PC-9 (cell line): ENCODE results near the gene TRAPPC6A. TPM values are rescaled to one million over a fixed set of nuclear protein-coding genes. Genes with fewer than 3 reads are reported as not detected.

ENCODE experiments used
- BruUV-seq: library from RNA; stranded (reverse); fragments of 400-500 nt; replicated peaks from 2 replicates; lab custom pipeline; 2021; lab: Mats Ljungman, UMichigan
- CTCF ChIA-PET: fragments of 300-600 bp; sonication (Branson Sonifier 250); formaldehyde crosslinking; loops from one replicate; lab custom pipeline; 2022; ENCODE audit warnings: antibody characterized with exemption; lab: Charles Lee
- POLR2A ChIA-PET: fragments of 300-600 bp; sonication (Branson Sonifier 250); formaldehyde crosslinking; loops from one replicate; lab custom pipeline; 2022; ENCODE audit warnings: antibody characterized with exemption; ENCODE audit not compliant: unreplicated experiment; lab: Charles Lee
- DNase-seq, 2 experiments: peaks; one replicate each; pipeline versions ENCODE4 v3.0.0 to v3.0.0-alpha.2; 2015 to 2022; ENCODE audit warnings: mixed read lengths in 1 of 2
- H2AFZ ChIP-seq: fragments of 200-600 bp; sonication (generic); 2 replicates; pipeline ENCODE4 v1.8.1; 2017; ENCODE audit warnings: antibody characterized with exemption
- H3F3A ChIP-seq: fragments of 200-600 bp; sonication (generic); 2 replicates; pipeline ENCODE4 v1.8.1; 2017; ENCODE audit warnings: antibody characterized with exemption, mild to moderate bottlenecking, low read depth; ENCODE audit not compliant: insufficient read depth
- H3K27ac ChIP-seq: fragments of 200-600 bp; sonication (generic); 2 replicates; pipeline ENCODE4 v1.6.1; 2016; ENCODE audit warnings: mixed run types
- H3K27me3 ChIP-seq: fragments of 200-600 bp; sonication (generic); 2 replicates; pipeline ENCODE4 v1.6.1; 2016; ENCODE audit warnings: low read depth, mixed run types; ENCODE audit not compliant: insufficient read depth
- H3K36me3 ChIP-seq: fragments of 200-600 bp; sonication (generic); 2 replicates; pipeline ENCODE4 v1.6.1; 2016; ENCODE audit warnings: low read depth, mixed run types
- H3K4me1 ChIP-seq: fragments of 200-600 bp; sonication (generic); replicated peaks from 2 replicates; pipeline ENCODE4 v1.6.1; 2016; ENCODE audit warnings: mixed run types; ENCODE audit not compliant: insufficient read depth
- H3K4me2 ChIP-seq: fragments of 200-600 bp; sonication (generic); 2 replicates; pipeline ENCODE4 v1.6.1; 2017; ENCODE audit warnings: mixed run types
- H3K4me3 ChIP-seq: fragments of 200-600 bp; sonication (generic); 2 replicates; pipeline ENCODE4 v1.6.1; 2016; ENCODE audit warnings: mixed run types
- H3K79me2 ChIP-seq: fragments of 200-600 bp; sonication (generic); 2 replicates; pipeline ENCODE4 v1.6.1; 2017; ENCODE audit warnings: low read depth, mixed run types
- H3K9me2 ChIP-seq: fragments of 200-600 bp; sonication (generic); 2 replicates; pipeline ENCODE4 v1.8.1; 2017; ENCODE audit warnings: mild to moderate bottlenecking; ENCODE audit not compliant: insufficient read depth
- H3K9me3 ChIP-seq: fragments of 200-600 bp; sonication (generic); 2 replicates; pipeline ENCODE4 v1.8.1; 2016; ENCODE audit warnings: low read depth; ENCODE audit not compliant: insufficient read depth
- H4K20me1 ChIP-seq: fragments of 200-600 bp; sonication (generic); 2 replicates; pipeline ENCODE4 v1.8.1; 2017; ENCODE audit not compliant: insufficient read depth
- CTCF ChIP-seq: fragments of 200-600 bp; sonication (generic); conservative IDR thresholded peaks from 2 replicates; pipeline ENCODE4 v1.6.1; 2017; ENCODE audit warnings: mixed run types, antibody characterized with exemption, mild to moderate bottlenecking, moderate library complexity
- EZH2 ChIP-seq: fragments of 200-600 bp; sonication (generic); IDR thresholded peaks from 2 replicates; pipeline ENCODE4 v1.8.0; 2017; ENCODE audit warnings: antibody characterized with exemption, low read depth
- intact Hi-C: fragments of 100-400 bp; cut with micrococcal nuclease; formaldehyde crosslinking; loops from one replicate; pipeline ENCODE4 v1.10.0; 2022; ENCODE audit not compliant: unreplicated experiment
- total RNA-seq: library from RNA; stranded (reverse); gene quantifications from 2 replicates; pipeline ENCODE4 v1.2.3, GENCODE V29; 2021

TRAPPC6A gene
- total RNA-seq, 1 experiment from 2014 or later = 61.6 TPM

GRCh38 chr19:45217957-45218334, 39.9 kb upstream of the TRAPPC6A start:
- Histone ChIP-seq H3K4me3 (no peak overlapping the region), H3K4me2 (no peak overlapping the region), H3K79me2 (no peaks in the 10 kb centered on the region), H2AFZ (no peak overlapping the region), H3K4me1 (no peaks in the 10 kb centered on the region), H3K27me3 (peaks cover 15% of the 10 kb centered on the region), H3K9me3 (no peaks in the 10 kb centered on the region), H3K9me2 (no peaks in the 10 kb centered on the region), H3F3A (peaks cover 7% of the 10 kb centered on the region; the same call in 1 of the 2 replicates), H3K27ac (no peak overlapping the region), H3K36me3 (no peaks in the 10 kb centered on the region), H4K20me1 (no peaks in the 10 kb centered on the region)
- BruUV-seq = no TSS peak
- ChIA-PET CTCF (no interaction called here), POLR2A (no interaction called here)
- intact Hi-C loops = no loop called here
- DNase-seq = no peak
- no peak for TF ChIP-seq CTCF
- no peak for TF ChIP-seq EZH2

GRCh38 chr19:45217193-45217956, 39.3 kb upstream of the TRAPPC6A start:
- Histone ChIP-seq H3K79me2 (no peaks in the 10 kb centered on the region), H3K9me3 (no peaks in the 10 kb centered on the region), H4K20me1 (no peaks in the 10 kb centered on the region), H3K36me3 (no peaks in the 10 kb centered on the region), H3K27ac (no peak overlapping the region), H3K4me2 (no peak overlapping the region), H3K27me3 (peaks cover 15% of the 10 kb centered on the region), H3K9me2 (no peaks in the 10 kb centered on the region), H3K4me3 (no peak overlapping the region), H3K4me1 (no peaks in the 10 kb centered on the region), H2AFZ (no peak overlapping the region), H3F3A (peaks cover 7% of the 10 kb centered on the region; the same call in 1 of the 2 replicates)
- no peak for DNase-seq
- no peak for TF ChIP-seq CTCF
- no peak for TF ChIP-seq EZH2
- intact Hi-C loops = no loop called here
- ChIA-PET CTCF (no interaction called here), POLR2A (no interaction called here)
- no TSS peak for BruUV-seq

GRCh38 chr19:45216667-45217066, 38.6 kb upstream of the TRAPPC6A start:
- no peak for TF ChIP-seq EZH2
- TF ChIP-seq CTCF = no peak

More at GRCh38 chr19:45216667-45217066, 38.6 kb upstream of the TRAPPC6A start:
- CTCF ChIA-PET = no interaction called here
- H3K27me3 ChIP-seq = peaks cover 15% of the 10 kb centered on the region
- no peak overlapping the region for H3K4me2 ChIP-seq
- no peak overlapping the region for H2AFZ ChIP-seq
- peaks cover 7% of the 10 kb centered on the region; the same call in 1 of the 2 replicates for H3F3A ChIP-seq
- intact Hi-C loops = no loop called here
- H3K36me3 ChIP-seq = no peaks in the 10 kb centered on the region
- DNase-seq = no peak
- no peaks in the 10 kb centered on the region for H3K9me2 ChIP-seq
- no peaks in the 10 kb centered on the region for H3K9me3 ChIP-seq
- no peaks in the 10 kb centered on the region for H3K4me1 ChIP-seq
- no peaks in the 10 kb centered on the region for H4K20me1 ChIP-seq
- H3K4me3 ChIP-seq = no peak overlapping the region
- no peaks in the 10 kb centered on the region for H3K79me2 ChIP-seq
- H3K27ac ChIP-seq = no peak overlapping the region
- BruUV-seq = no TSS peak
- POLR2A ChIA-PET = interaction anchor here (0.7 kb wide), 1 partner anchor 300 kb away, joined by 9 read pairs; no protein-coding TSS in a partner anchor
